Astrocyte (in vitro differentiated cells and primary cell): ENCODE results near the gene PHC3.

Experiments
- CTCF ChIP-seq: IDR thresholded peaks from 2 replicates; pipeline ENCODE4 v1.5.1; 2011; ENCODE audit warnings: low read depth, mild to moderate bottlenecking, inconsistent platforms, low read length, moderate library complexity; ENCODE audit not compliant: insufficient read depth
- EZH2 ChIP-seq: IDR thresholded peaks from 2 replicates; pipeline ENCODE4 v1.6.1; 2012; ENCODE audit warnings: mild to moderate bottlenecking, low read length, inconsistent platforms; ENCODE audit not compliant: insufficient read depth

- TF ChIP-seq CTCF (no peak), EZH2 (no peak)
Observed at GRCh38 chr3:170225166-170225565, 43.6 kb upstream of the PHC3 start.
